ENCODE results near the gene A2ML1.

The A2ML1 gene

GRCh38 chr12:8827551-8828256, 5.3 kb downstream of the A2ML1 start:
- no peak overlapping the region for H3K27ac ChIP-seq

GRCh38 chr12:8828257-8829124, 6.1 kb downstream of the A2ML1 start:
- Histone ChIP-seq H3K79me2 (ENCODE audit: insufficient read depth, low read depth) (no peaks in the 10 kb centered on the region), H3K36me3 (ENCODE audit: insufficient read depth) (no peaks in the 10 kb centered on the region), H3K4me2 (no peak overlapping the region), H3K4me1 (ENCODE audit: low read depth, poor library complexity, severe bottlenecking) (no peaks in the 10 kb centered on the region), H2AFZ (ENCODE audit: low read depth) (no peak overlapping the region), H3K27me3 (ENCODE audit: insufficient read depth, low read depth) (no peaks in the 10 kb centered on the region), H3K27ac (no peak overlapping the region), H4K20me1 (ENCODE audit: insufficient read depth) (no peaks in the 10 kb centered on the region), H3K4me3 (IDR thresholded peaks at IDR 0.05; ENCODE audit: insufficient read depth, low read depth, low read length) (no peak overlapping the region), H3K9ac (no peak overlapping the region)
- TF ChIP-seq CTCF (conservative IDR thresholded peaks at IDR 0.05; ENCODE audit: low read depth, low read length) = no peak

More at GRCh38 chr12:8827551-8828256, 5.3 kb downstream of the A2ML1 start:
- H3K4me1 ChIP-seq (ENCODE audit: low read depth, poor library complexity, severe bottlenecking) = no peaks in the 10 kb centered on the region
- H3K36me3 ChIP-seq (ENCODE audit: insufficient read depth) = no peaks in the 10 kb centered on the region
- H2AFZ ChIP-seq (ENCODE audit: low read depth) = no peak overlapping the region
- no peaks in the 10 kb centered on the region for H3K27me3 ChIP-seq (ENCODE audit: insufficient read depth, low read depth)
- H3K79me2 ChIP-seq (ENCODE audit: insufficient read depth, low read depth) = no peaks in the 10 kb centered on the region
- H3K9ac ChIP-seq = no peak overlapping the region
- H4K20me1 ChIP-seq (ENCODE audit: insufficient read depth) = no peaks in the 10 kb centered on the region
- H3K4me2 ChIP-seq = no peak overlapping the region
- TF ChIP-seq CTCF (conservative IDR thresholded peaks at IDR 0.05; ENCODE audit: low read depth, low read length) = no peak
- H3K4me3 ChIP-seq (IDR thresholded peaks at IDR 0.05; ENCODE audit: insufficient read depth, low read depth, low read length) = no peak overlapping the region

GRCh38 chr12:8829125-8829518, 6.7 kb downstream of the A2ML1 start:
- Histone ChIP-seq H3K9ac (no peak overlapping the region), H4K20me1 (ENCODE audit: insufficient read depth) (no peaks in the 10 kb centered on the region), H2AFZ (ENCODE audit: low read depth) (no peak overlapping the region), H3K27me3 (ENCODE audit: insufficient read depth, low read depth) (no peaks in the 10 kb centered on the region), H3K4me3 (IDR thresholded peaks at IDR 0.05; ENCODE audit: insufficient read depth, low read depth, low read length) (no peak overlapping the region), H3K27ac (no peak overlapping the region), H3K4me2 (no peak overlapping the region), H3K79me2 (ENCODE audit: insufficient read depth, low read depth) (no peaks in the 10 kb centered on the region), H3K4me1 (ENCODE audit: low read depth, poor library complexity, severe bottlenecking) (no peaks in the 10 kb centered on the region), H3K36me3 (ENCODE audit: insufficient read depth) (no peaks in the 10 kb centered on the region)
- no peak for TF ChIP-seq CTCF (conservative IDR thresholded peaks at IDR 0.05; ENCODE audit: low read depth, low read length)

GRCh38 chr12:8829621-8830020, 7.2 kb downstream of the A2ML1 start:
- no peaks in the 10 kb centered on the region for H3K79me2 ChIP-seq (ENCODE audit: insufficient read depth, low read depth)

More at GRCh38 chr12:8829621-8830020, 7.2 kb downstream of the A2ML1 start:
- H3K4me3 ChIP-seq (IDR thresholded peaks at IDR 0.05; ENCODE audit: insufficient read depth, low read depth, low read length) = no peak overlapping the region
- H3K4me2 ChIP-seq = no peak overlapping the region
- no peak overlapping the region for H3K9ac ChIP-seq
- no peaks in the 10 kb centered on the region for H3K36me3 ChIP-seq (ENCODE audit: insufficient read depth)
- no peak for TF ChIP-seq CTCF (conservative IDR thresholded peaks at IDR 0.05; ENCODE audit: low read depth, low read length)
- H2AFZ ChIP-seq (ENCODE audit: low read depth) = no peak overlapping the region
- no peaks in the 10 kb centered on the region for H4K20me1 ChIP-seq (ENCODE audit: insufficient read depth)
- no peaks in the 10 kb centered on the region for H3K27me3 ChIP-seq (ENCODE audit: insufficient read depth, low read depth)
- H3K4me1 ChIP-seq (ENCODE audit: low read depth, poor library complexity, severe bottlenecking) = no peaks in the 10 kb centered on the region
- no peak overlapping the region for H3K27ac ChIP-seq

Measured in KMS-11 (cell line).